ENCODE data around the gene THEM5.

GRCh38 chr1:151871284-151872030 is 17.9 kb upstream of the THEM5 start:
- TF ChIP-seq ELF4 (IDR thresholded peaks at IDR 0.05) (no peak), FOXA1 (IDR thresholded peaks at IDR 0.05) (no peak), TARDBP (IDR thresholded peaks at IDR 0.05) (no peak), ZNF384 (IDR thresholded peaks at IDR 0.05) (no peak), L3MBTL2 (conservative IDR thresholded peaks at IDR 0.05) (no peak), FOXM1 (IDR thresholded peaks at IDR 0.05; ENCODE audit: borderline replicate concordance) (no peak), HDGF (IDR thresholded peaks at IDR 0.05; ENCODE audit: borderline replicate concordance) (no peak)
- TF ChIP-seq, protein P1, sequence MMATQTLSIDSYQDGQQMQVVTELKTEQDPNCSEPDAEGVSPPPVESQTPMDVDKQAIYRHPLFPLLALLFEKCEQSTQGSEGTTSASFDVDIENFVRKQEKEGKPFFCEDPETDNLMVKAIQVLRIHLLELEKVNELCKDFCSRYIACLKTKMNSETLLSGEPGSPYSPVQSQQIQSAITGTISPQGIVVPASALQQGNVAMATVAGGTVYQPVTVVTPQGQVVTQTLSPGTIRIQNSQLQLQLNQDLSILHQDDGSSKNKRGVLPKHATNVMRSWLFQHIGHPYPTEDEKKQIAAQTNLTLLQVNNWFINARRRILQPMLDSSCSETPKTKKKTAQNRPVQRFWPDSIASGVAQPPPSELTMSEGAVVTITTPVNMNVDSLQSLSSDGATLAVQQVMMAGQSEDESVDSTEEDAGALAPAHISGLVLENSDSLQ (IDR thresholded peaks at IDR 0.05) = no peak
